ENCODE results near the gene DHX57.
"Not testable (repeated sequence)": the region's sequence is repeated elsewhere in the genome, so short reads cannot be mapped to it uniquely, and the experiment has no call there.

Gene DHX57

GRCh38 chr2:38771632-38772031 is 104.1 kb downstream of the DHX57 start:
- TF ChIP-seq CTCF (IDR thresholded peaks at IDR 0.05; ENCODE audit: low read depth, low read length, missing control alignments), result no peak
- no peak overlapping the region for H3K4me3 ChIP-seq (ENCODE audit: low read depth, low read length)
- in situ Hi-C loops (cut with HindIII; ENCODE audit: low sequenced_read_pairs), result no loop called here
- DNase-seq (ENCODE audit: low read depth), result no peak

DNA sequence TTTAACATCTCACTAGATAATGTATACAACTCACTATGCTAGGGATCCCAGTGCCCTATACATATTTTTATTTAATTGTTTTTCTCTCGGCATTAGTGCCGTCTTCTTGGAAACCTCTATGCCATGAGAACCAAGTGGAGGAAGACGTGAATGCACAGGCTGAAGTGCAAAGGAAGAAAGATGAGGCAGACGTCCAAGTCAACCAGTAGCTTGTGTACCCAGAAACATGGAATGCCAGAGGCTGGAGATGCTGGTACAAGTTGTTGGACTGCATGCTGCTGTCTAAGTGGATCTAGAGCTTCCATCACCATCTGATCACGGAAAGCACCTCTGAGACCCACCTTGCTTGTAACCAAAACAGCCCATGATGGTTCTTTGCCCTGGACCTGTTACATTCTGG is 110.2 kb downstream of the DHX57 start:
- H3K4me3 ChIP-seq (ENCODE audit: low read depth, low read length), result no peak overlapping the region
- in situ Hi-C loops (cut with HindIII; ENCODE audit: low sequenced_read_pairs), result no loop called here
- TF ChIP-seq CTCF (IDR thresholded peaks at IDR 0.05; ENCODE audit: low read depth, low read length, missing control alignments), result no peak
- DNase-seq (ENCODE audit: low read depth), result no peak

DNA sequence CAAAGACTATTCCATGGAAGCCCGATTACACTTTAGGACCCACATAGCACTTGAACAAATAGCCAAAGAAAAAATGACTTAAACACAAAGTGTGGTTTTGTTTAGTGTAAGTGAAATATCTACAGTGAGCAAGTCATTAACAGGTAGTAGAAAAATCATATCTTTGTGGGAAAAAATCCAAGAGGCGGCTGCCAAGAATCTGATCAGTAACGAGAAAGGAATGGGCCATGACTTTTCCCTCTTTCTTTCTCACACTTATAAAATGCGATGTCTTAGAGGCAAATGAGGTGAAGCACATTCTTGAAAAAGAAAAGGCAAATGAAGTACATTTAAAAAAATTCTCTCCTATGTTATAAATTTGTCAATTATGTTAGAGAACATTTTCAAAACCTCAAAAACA is 110.6 kb downstream of the DHX57 start:
- H3K4me3 ChIP-seq (ENCODE audit: low read depth, low read length), result no peak overlapping the region
- TF ChIP-seq CTCF (IDR thresholded peaks at IDR 0.05; ENCODE audit: low read depth, low read length, missing control alignments), result no peak
- in situ Hi-C loops (cut with HindIII; ENCODE audit: low sequenced_read_pairs), result no loop called here
- DNase-seq (ENCODE audit: low read depth), result peak; percentile 80

- DNase-seq (ENCODE audit: low read depth), result no peak
- in situ Hi-C loops (cut with HindIII; ENCODE audit: low sequenced_read_pairs), result no loop called here
Observed at GRCh38 chr2:38763728-38764127, 112.0 kb downstream of the DHX57 start.

DNA sequence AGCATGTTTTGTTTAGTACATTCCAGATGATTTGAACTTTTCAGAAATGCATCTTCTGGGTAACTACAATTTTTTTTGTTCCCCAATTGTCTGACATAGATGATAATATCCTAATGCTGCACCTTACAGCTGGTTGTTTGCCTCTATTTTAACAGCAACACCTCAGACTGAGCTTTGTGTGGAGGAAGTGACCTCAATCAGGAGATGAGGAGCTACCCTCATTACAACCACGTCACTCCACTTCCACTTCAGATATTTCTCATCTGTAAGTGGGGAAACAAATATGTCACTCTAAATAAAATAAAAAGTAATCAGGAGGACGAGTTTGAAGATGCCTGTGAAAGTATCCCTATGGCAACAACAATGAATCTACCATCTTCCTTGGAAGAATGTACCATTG is 112.5 kb downstream of the DHX57 start:
- DNase-seq (ENCODE audit: low read depth), result no peak
- H3K4me3 ChIP-seq (ENCODE audit: low read depth, low read length), result no peak overlapping the region
- in situ Hi-C loops (cut with HindIII; ENCODE audit: low sequenced_read_pairs), result no loop called here
- TF ChIP-seq CTCF (IDR thresholded peaks at IDR 0.05; ENCODE audit: low read depth, low read length, missing control alignments), result no peak

More at GRCh38 chr2:38763728-38764127, 112.0 kb downstream of the DHX57 start:
- no peak overlapping the region for H3K4me3 ChIP-seq (ENCODE audit: low read depth, low read length)
- TF ChIP-seq CTCF (IDR thresholded peaks at IDR 0.05; ENCODE audit: low read depth, low read length, missing control alignments), result no peak

GRCh38 chr2:38755891-38756290 is 119.8 kb downstream of the DHX57 start:
- H3K4me3 ChIP-seq (ENCODE audit: low read depth, low read length); in situ Hi-C loops (cut with HindIII; ENCODE audit: low sequenced_read_pairs); DNase-seq (ENCODE audit: low read depth): not testable (repeated sequence)

- no peak overlapping the region for H3K4me3 ChIP-seq (ENCODE audit: low read depth, low read length)
- TF ChIP-seq CTCF (IDR thresholded peaks at IDR 0.05; ENCODE audit: low read depth, low read length, missing control alignments), result no peak
- DNase-seq (ENCODE audit: low read depth), result no peak
- in situ Hi-C loops (cut with HindIII; ENCODE audit: low sequenced_read_pairs), result no loop called here
Observed at GRCh38 chr2:38754506-38754905, 121.2 kb downstream of the DHX57 start.
